Smooth muscle cell (in vitro differentiated cells): ENCODE measurements around the gene RPL35. TPM values are rescaled to one million over a fixed set of nuclear protein-coding genes. Genes with fewer than 3 reads are reported as not detected.
"Not testable (repeated sequence)": the region's sequence is repeated elsewhere in the genome, so short reads cannot be mapped to it uniquely, and the experiment has no call there.

Source experiments
- DNase-seq: peaks from one replicate; lab custom pipeline; 2025; ENCODE audit not compliant: unreplicated experiment; lab: John Stamatoyannopoulos, UW
- H2AFZ ChIP-seq: fragments of 200-600 bp; sonication (generic); 2 replicates; pipeline ENCODE4 v1.6.0; 2016; ENCODE audit warnings: antibody characterized with exemption, low read depth, mild to moderate bottlenecking
- H3F3A ChIP-seq: fragments of 200-600 bp; sonication (generic); 2 replicates; pipeline ENCODE4 v1.6.0; 2017; ENCODE audit warnings: antibody characterized with exemption, low read depth
- H3K27ac ChIP-seq: fragments of 200-600 bp; sonication (generic); 2 replicates; pipeline ENCODE4 v1.5.1; 2016; ENCODE audit warnings: low read depth, mild to moderate bottlenecking
- H3K27me3 ChIP-seq: fragments of 200-600 bp; sonication (generic); 2 replicates; pipeline ENCODE4 v1.6.1; 2016; ENCODE audit warnings: low read depth, mild to moderate bottlenecking
- H3K36me3 ChIP-seq: fragments of 200-600 bp; sonication (generic); 2 replicates; pipeline ENCODE4 v1.5.1; 2016; ENCODE audit warnings: low read depth
- H3K4me1 ChIP-seq: fragments of 200-600 bp; sonication (generic); 2 replicates; pipeline ENCODE4 v1.5.1; 2016; ENCODE audit warnings: low read depth
- H3K4me2 ChIP-seq: fragments of 200-600 bp; sonication (generic); 2 replicates; pipeline ENCODE4 v1.6.0; 2016; ENCODE audit warnings: mild to moderate bottlenecking
- H3K4me3 ChIP-seq: fragments of 200-600 bp; sonication (generic); 2 replicates; pipeline ENCODE4 v1.5.1; 2016; ENCODE audit warnings: mild to moderate bottlenecking
- H3K79me2 ChIP-seq: fragments of 200-600 bp; sonication (generic); 2 replicates; pipeline ENCODE4 v1.6.0; 2016; ENCODE audit warnings: low read depth, mild to moderate bottlenecking
- H3K9ac ChIP-seq: fragments of 200-600 bp; sonication (generic); 2 replicates; pipeline ENCODE4 v1.6.0; 2016; ENCODE audit warnings: low read depth
- H3K9me3 ChIP-seq: fragments of 200-600 bp; sonication (generic); replicated peaks from 2 replicates; pipeline ENCODE4 v1.5.1; 2016; ENCODE audit warnings: low read depth
- H4K20me1 ChIP-seq: fragments of 200-600 bp; sonication (generic); 2 replicates; pipeline ENCODE4 v1.6.0; 2016; ENCODE audit warnings: low read depth
- WGBS: methylation state at CpG from one replicate; pipeline ENCODE4 v1.1.7; 2016; ENCODE audit warnings: low lambda C conversion rate; 5-methylcytosine and 5-hydroxymethylcytosine counted together
- polyA plus RNA-seq: library from polyadenylated mRNA; unstranded; fragments of >200 nt; fragmentation: Nextera tagmentation; extraction: Ambion mirVana; gene quantifications from 2 replicates; pipeline ENCODE4 v1.2.1, GENCODE V29; 2016
- total RNA-seq: library from RNA; depleted of rRNA; stranded (reverse); fragments of >200 nt; gene quantifications from 2 replicates; pipeline ENCODE4 v1.2.3, GENCODE V29; 2014
- TF ChIP-seq, protein P1 (sequence below): fragments of 200-600 bp; sonication (generic); IDR thresholded peaks from 2 replicates; pipeline ENCODE4 v1.5.1; 2017; ENCODE audit warnings: borderline replicate concordance, mild to moderate bottlenecking, antibody characterized with exemption; ENCODE audit not compliant: insufficient read depth, poor library complexity, severe bottlenecking

RPL35 gene
- total and polyA plus RNA-seq, 2 experiments from 2014 or later = 1,321 to 1,932 TPM

- WGBS = 80% methylated on average over 13 of the region's 14 CpGs
- Histone ChIP-seq H2AFZ (no peak overlapping the region), H3F3A (no peaks in the 10 kb centered on the region), H3K4me2 (no peak overlapping the region), H3K4me3 (no peak overlapping the region), H3K79me2 (no peaks in the 10 kb centered on the region), H3K9me3 (no peaks in the 10 kb centered on the region), H4K20me1 (no peaks in the 10 kb centered on the region), H3K9ac (no peak overlapping the region), H3K27me3 (no peaks in the 10 kb centered on the region), H3K36me3 (no peaks in the 10 kb centered on the region), H3K4me1 (no peaks in the 10 kb centered on the region), H3K27ac (no peak overlapping the region)
- no peak for DNase-seq
- TF ChIP-seq, protein P1, sequence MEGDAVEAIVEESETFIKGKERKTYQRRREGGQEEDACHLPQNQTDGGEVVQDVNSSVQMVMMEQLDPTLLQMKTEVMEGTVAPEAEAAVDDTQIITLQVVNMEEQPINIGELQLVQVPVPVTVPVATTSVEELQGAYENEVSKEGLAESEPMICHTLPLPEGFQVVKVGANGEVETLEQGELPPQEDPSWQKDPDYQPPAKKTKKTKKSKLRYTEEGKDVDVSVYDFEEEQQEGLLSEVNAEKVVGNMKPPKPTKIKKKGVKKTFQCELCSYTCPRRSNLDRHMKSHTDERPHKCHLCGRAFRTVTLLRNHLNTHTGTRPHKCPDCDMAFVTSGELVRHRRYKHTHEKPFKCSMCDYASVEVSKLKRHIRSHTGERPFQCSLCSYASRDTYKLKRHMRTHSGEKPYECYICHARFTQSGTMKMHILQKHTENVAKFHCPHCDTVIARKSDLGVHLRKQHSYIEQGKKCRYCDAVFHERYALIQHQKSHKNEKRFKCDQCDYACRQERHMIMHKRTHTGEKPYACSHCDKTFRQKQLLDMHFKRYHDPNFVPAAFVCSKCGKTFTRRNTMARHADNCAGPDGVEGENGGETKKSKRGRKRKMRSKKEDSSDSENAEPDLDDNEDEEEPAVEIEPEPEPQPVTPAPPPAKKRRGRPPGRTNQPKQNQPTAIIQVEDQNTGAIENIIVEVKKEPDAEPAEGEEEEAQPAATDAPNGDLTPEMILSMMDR = no peak
These were observed 20.5 kb downstream of the RPL35 start for GRCh38 chr9:124841075-124841821.

GRCh38 chr9:124840300-124840833, 21.4 kb downstream of the RPL35 start:
- 87% methylated on average over 18 of the region's 18 CpGs for WGBS
- no peaks in the 10 kb centered on the region for H3K4me1 ChIP-seq
- no peak for DNase-seq

GRCh38 chr9:124839612-124840299, 22.0 kb downstream of the RPL35 start:
- 75% methylated on average over 11 of the region's 12 CpGs for WGBS
- Histone ChIP-seq H4K20me1 (no peaks in the 10 kb centered on the region), H3K4me3 (no peak overlapping the region), H3F3A (no peaks in the 10 kb centered on the region), H3K27me3 (no peaks in the 10 kb centered on the region), H3K4me2 (no peak overlapping the region), H3K4me1 (no peaks in the 10 kb centered on the region), H3K27ac (no peak overlapping the region), H3K9me3 (no peaks in the 10 kb centered on the region), H3K9ac (no peak overlapping the region), H2AFZ (no peak overlapping the region), H3K79me2 (no peaks in the 10 kb centered on the region), H3K36me3 (no peaks in the 10 kb centered on the region)
- no peak for DNase-seq
- TF ChIP-seq, protein P1 = peak; percentile 43

More at GRCh38 chr9:124840300-124840833, 21.4 kb downstream of the RPL35 start:
- no peak overlapping the region for H2AFZ ChIP-seq
- no peak overlapping the region for H3K4me3 ChIP-seq
- no peaks in the 10 kb centered on the region for H3K27me3 ChIP-seq
- no peak overlapping the region for H3K9ac ChIP-seq
- no peak overlapping the region for H3K4me2 ChIP-seq
- no peaks in the 10 kb centered on the region for H3K36me3 ChIP-seq
- no peaks in the 10 kb centered on the region for H3K9me3 ChIP-seq
- no peaks in the 10 kb centered on the region for H4K20me1 ChIP-seq
- H3F3A ChIP-seq = no peaks in the 10 kb centered on the region
- no peak overlapping the region for H3K27ac ChIP-seq
- no peaks in the 10 kb centered on the region for H3K79me2 ChIP-seq
- TF ChIP-seq, protein P1 = peak; percentile 41

- not testable (repeated sequence) for H3K36me3 ChIP-seq, H3K27ac ChIP-seq, H3K79me2 ChIP-seq, H4K20me1 ChIP-seq, DNase-seq, H3F3A ChIP-seq, H3K4me2 ChIP-seq, H3K4me3 ChIP-seq, H3K9ac ChIP-seq, H3K27me3 ChIP-seq, H3K4me1 ChIP-seq, H2AFZ ChIP-seq, H3K9me3 ChIP-seq
- 99% methylated on average over 27 of the region's 52 CpGs for WGBS
These were observed 23.0 kb downstream of the RPL35 start for GRCh38 chr9:124838567-124839275.

DNA sequence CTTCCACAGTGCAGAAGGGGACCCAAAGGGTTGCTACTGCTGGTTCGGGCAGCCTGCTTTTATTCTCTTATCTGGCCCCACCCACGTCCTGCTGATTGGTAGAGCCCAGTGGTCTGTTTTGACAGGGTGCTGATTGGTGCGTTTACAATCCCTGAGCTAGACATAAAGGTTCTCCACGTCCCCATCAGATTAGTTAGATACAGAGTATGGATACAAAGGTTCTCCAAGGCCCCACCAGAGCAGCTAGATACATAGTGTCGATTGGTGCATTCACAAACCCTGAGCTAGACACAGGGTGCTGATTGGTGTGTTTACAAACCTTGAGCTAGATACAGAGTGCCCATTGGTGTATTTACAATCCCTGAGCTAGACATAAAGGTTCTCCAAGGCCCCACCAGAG, 23.6 kb downstream of the RPL35 start:
- not testable (repeated sequence) for H3F3A ChIP-seq, H3K4me3 ChIP-seq, H3K9ac ChIP-seq, H3K9me3 ChIP-seq, H2AFZ ChIP-seq, H3K27ac ChIP-seq, H3K4me1 ChIP-seq, H3K4me2 ChIP-seq, H4K20me1 ChIP-seq, H3K36me3 ChIP-seq, H3K27me3 ChIP-seq, H3K79me2 ChIP-seq, DNase-seq
- WGBS = 85% methylated on average over 5 of the region's 5 CpGs
